KOPT-K1 (cell line): ENCODE measurements around the gene MYG1.
"Not testable (repeated sequence)": the region's sequence is repeated elsewhere in the genome, so short reads cannot be mapped to it uniquely, and the experiment has no call there.

Experiments used
- H3K27ac ChIP-seq: fragments of 200-600 bp; sonication (generic); 2 replicates; pipeline ENCODE4 v1.5.1; 2016; ENCODE audit warnings: antibody characterized with exemption, mild to moderate bottlenecking, low read depth, low read length; ENCODE audit not compliant: poor library complexity, severe bottlenecking
- H3K36me3 ChIP-seq: fragments of 200-600 bp; sonication (generic); 2 replicates; pipeline ENCODE4 v1.5.1; 2017; ENCODE audit warnings: antibody characterized with exemption, mild to moderate bottlenecking, low read length, moderate library complexity; ENCODE audit not compliant: insufficient read depth
- H3K9me3 ChIP-seq: fragments of 200-600 bp; sonication (generic); 2 replicates; pipeline ENCODE4 v1.5.1; 2017; ENCODE audit warnings: antibody characterized with exemption, low read length, mild to moderate bottlenecking; ENCODE audit not compliant: insufficient read depth, poor library complexity, severe bottlenecking

Gene MYG1

DNA sequence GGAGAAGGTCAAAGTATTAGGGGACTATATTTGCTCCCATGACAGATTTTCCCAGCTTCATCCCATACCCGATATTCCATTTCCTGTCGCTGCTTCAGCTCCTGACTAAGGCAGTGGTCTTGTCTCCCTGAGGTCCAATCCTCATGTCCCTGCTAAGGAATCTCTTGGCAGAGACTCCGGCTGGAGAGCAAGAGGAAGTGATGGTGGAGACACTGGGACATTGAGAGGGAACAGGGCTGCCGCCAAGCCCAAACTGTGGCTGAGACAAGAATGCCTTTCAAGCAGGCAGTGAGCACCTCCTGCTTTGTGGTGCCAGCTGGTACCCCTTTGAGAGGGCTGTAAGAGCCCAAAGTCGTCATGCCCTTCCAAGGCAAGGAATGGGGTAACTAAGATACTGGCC lies 31.2 kb downstream of the MYG1 start:
- H3K27ac ChIP-seq = no peak overlapping the region
- no peaks in the 10 kb centered on the region for H3K9me3 ChIP-seq
- H3K36me3 ChIP-seq = no peaks in the 10 kb centered on the region

DNA sequence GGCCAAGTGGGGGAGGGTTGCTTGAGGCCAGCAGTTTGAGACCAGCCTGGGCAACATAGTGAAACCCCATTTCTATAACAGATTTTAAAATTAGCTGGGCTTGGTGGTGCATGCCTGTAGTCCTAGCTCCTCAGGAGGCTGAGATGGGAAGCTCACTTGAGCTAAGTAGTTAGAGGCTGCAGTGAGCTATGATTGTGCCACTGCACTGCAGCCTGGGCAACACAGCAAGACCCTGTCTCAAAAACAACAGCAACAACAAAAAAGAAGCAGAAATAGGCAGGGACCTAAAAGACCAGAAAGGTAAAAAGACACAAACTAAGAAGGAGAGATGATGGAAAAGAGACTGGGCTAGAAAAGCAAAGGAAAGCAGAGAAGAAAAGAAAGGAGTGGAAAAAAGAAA lies 32.8 kb downstream of the MYG1 start:
- not testable (repeated sequence) for H3K36me3 ChIP-seq, H3K27ac ChIP-seq, H3K9me3 ChIP-seq

DNA sequence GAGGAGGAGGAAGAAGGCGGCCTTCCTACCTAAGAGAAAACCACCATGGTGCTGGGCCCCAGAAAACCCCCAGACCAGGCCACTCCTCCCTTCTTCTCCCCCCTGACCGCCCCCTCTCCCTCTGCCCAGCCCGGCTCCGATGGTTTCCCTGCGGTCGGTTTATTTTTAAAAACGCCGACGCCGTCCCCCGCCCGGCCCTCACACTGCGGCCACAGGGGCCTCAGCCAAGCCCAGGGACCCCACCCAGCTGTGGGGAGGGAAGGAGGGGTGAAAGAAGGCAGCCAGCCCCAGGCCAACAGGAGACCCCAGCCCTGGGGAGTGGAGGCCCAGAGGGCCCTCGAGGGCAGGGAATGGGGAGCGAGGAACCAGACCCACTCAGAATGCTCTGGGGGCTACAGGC lies 33.2 kb downstream of the MYG1 start:
- Histone ChIP-seq H3K36me3 (no peaks in the 10 kb centered on the region), H3K27ac (no peak overlapping the region), H3K9me3 (no peaks in the 10 kb centered on the region)

GRCh38 chr12:53333289-53333688 lies 33.8 kb downstream of the MYG1 start:
- H3K27ac ChIP-seq = no peak overlapping the region
- no peaks in the 10 kb centered on the region for H3K36me3 ChIP-seq
- H3K9me3 ChIP-seq = no peaks in the 10 kb centered on the region

DNA sequence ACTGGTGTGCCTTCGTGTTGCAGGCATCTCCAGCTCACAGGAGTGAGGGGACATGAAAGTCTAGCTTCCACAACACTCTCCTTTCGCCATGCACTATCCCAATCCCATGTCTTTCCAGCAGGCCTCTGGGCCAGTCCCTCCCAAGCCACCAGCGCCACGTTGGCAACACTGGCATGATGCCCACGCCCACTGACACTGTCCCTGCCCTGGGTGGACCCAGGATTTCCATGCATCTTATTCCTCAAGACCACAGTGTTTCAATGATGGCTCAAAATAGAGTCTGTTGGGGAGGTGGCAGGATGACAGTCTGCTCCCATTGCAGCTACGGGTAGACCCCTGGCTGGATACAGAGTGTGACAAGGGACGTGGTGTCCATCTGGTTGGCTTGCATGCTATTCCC lies 34.4 kb downstream of the MYG1 start:
- Histone ChIP-seq H3K36me3 (no peaks in the 10 kb centered on the region), H3K27ac (no peak overlapping the region), H3K9me3 (no peaks in the 10 kb centered on the region)

- Histone ChIP-seq H3K27ac (no peak overlapping the region), H3K36me3 (no peaks in the 10 kb centered on the region), H3K9me3 (no peaks in the 10 kb centered on the region)
Measured at GRCh38 chr12:53334822-53335221, 35.3 kb downstream of the MYG1 start.

- no peaks in the 10 kb centered on the region for H3K36me3 ChIP-seq
- H3K9me3 ChIP-seq = no peaks in the 10 kb centered on the region
- no peak within 1 kb of the TSS for H3K27ac ChIP-seq
Measured at GRCh38 chr12:53336181-53336681, 36.7 kb downstream of the MYG1 start, which contains the start of gene SP7. SP7 (minus strand) TSS chr12:53336354; CDS start chr12:53335646, 708 bp downstream.

- no peaks in the 10 kb centered on the region for H3K9me3 ChIP-seq
- no peak overlapping the region for H3K27ac ChIP-seq
Measured at GRCh38 chr12:53338017-53338416, 38.5 kb downstream of the MYG1 start.

DNA sequence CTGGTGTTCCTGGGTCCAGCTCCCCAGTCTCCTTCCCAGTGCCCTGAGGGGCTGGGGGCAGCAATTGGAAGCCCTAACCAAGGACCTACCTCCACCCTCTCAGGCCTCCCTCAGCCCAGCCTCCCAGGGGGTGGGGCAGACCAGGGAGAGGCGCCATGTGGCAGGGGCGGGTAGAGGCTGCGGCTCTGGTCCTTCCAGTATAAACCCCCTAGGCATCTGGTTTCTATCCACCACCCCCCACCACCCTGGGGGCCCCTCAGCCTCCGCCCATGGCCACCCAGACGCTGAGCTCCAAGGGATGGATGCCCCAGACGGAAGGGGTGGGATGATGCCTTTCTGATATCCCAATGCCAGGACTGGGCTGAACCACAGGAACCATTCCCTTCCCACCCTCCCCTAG lies 39.4 kb downstream of the MYG1 start:
- Histone ChIP-seq H3K9me3 (no peaks in the 10 kb centered on the region), H3K36me3 (no peaks in the 10 kb centered on the region), H3K27ac (no peak overlapping the region)

More at GRCh38 chr12:53338017-53338416, 38.5 kb downstream of the MYG1 start:
- no peaks in the 10 kb centered on the region for H3K36me3 ChIP-seq

DNA sequence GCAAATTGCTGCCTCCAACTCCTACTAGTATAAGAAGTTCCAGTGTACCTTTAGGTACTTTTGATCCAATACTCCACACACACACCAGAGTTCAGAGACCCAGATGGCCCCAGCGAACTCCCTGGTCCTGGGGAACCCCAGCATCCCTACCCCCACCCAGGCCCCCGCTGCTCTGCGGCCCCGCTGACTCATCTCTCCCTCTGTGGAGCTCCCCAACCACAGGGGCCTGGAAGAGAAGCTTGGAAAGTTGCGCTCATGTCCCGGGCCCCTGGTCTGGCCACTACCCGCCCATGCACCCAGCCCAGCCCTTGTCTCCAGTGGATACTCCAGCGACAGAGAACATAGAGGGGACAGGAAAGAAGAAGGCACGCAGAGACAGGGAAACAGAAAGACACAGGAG lies 40.9 kb downstream of the MYG1 start:
- Histone ChIP-seq H3K27ac (no peak overlapping the region), H3K9me3 (no peaks in the 10 kb centered on the region), H3K36me3 (no peaks in the 10 kb centered on the region)

DNA sequence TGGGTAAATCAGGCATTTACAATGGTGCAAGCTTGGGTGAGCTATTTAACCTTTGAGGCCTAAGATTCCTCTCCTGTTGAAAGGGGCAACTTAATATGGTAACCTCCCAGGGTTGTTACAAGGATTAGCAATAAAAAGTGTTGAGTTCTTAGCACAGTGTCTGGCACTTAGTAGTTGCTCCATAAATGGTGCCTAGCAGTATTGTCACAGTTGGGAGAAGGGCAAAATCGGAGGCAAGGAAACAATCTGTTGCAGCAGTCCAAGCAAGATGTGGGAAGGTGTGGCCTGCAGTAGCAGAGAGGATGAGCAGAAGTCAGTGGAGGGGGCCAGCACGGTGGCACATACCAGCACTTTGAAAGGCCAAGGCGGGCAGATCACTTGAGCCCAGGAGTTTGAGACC lies 44.0 kb downstream of the MYG1 start:
- H3K36me3 ChIP-seq = no peaks in the 10 kb centered on the region
- H3K27ac ChIP-seq = no peak overlapping the region
- no peaks in the 10 kb centered on the region for H3K9me3 ChIP-seq

- no peak overlapping the region for H3K27ac ChIP-seq
- H3K9me3 ChIP-seq = no peaks in the 10 kb centered on the region
- no peaks in the 10 kb centered on the region for H3K36me3 ChIP-seq
Measured at GRCh38 chr12:53343969-53344368, 44.5 kb downstream of the MYG1 start.

DNA sequence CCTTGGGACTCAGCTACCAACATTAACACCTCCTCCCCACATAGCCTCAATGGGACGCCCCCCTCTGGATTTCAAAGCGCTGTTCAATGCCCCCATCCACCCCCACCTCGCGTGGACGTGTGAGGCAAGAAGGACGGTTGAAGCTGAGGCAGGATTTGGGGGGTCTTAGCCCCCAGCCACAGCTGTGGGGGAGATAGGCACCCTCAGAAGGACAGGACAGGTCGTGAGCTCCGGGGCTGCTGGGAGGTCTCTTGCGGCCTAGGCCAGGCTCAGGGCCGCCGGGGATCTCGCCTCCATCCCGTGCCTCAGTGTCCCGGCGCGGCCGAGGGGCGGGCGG lies 45.0 kb downstream of the MYG1 start:
- Histone ChIP-seq H3K27ac (no peak overlapping the region), H3K9me3 (no peaks in the 10 kb centered on the region), H3K36me3 (no peaks in the 10 kb centered on the region)

DNA sequence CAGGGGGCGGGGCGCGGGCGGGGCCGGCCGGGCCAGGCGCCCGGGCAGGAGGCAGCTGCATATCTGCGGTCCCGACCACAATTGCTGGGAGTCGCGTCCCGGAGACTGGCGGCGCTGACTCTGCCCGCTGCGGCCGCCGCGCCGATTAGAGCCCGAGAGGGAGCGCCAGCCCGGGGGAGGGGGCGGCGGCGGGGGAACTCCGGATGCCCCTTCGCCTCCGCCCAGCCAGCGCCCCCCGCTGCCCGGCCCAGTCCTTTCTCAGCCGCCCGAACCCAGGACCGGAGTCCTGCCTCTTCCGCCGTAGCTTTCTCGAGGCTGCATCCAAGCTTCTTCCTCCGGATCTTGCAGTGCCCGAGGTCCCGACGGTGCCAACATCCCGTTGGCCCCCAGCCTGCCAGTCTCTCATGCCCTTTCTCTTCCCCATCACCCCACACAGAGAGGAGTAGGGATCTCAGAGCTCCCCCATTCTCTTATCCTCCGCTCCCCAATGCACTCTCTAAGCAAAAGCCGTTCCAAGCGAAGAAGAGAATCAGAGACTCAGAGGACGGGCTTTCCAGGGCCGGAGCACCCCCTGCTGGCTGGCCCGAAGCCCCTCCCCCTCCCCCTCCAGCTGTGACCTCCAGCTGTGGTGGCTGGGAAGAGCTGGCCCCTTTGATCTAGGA lies 45.5 kb downstream of the MYG1 start:
- H3K36me3 ChIP-seq = no peaks in the 10 kb centered on the region
- no peaks in the 10 kb centered on the region for H3K9me3 ChIP-seq
- peak overlapping the region; percentile 24 for H3K27ac ChIP-seq

GRCh38 chr12:53345486-53346188 lies 46.1 kb downstream of the MYG1 start:
- no peaks in the 10 kb centered on the region for H3K9me3 ChIP-seq
- H3K36me3 ChIP-seq = no peaks in the 10 kb centered on the region
- H3K27ac ChIP-seq = no peak overlapping the region

DNA sequence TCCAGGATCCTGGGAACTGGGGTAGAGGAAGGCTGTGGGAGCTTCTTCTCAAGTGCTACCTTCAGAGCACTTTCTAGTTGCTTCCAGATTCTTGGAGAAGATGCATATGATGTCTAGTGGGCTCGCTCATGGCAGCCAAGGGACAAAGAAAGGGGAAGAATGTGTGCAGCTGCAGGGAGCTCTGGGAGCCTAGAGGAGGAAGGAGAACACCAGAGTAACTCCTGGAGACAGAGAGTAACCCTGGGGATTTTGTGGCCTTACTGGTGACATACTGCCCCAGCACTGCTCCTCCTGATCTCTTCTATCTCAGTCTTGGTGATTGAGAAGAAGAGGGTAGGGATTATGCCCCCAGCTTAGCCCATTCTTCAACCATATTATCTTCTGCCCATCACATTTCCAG lies 47.0 kb downstream of the MYG1 start:
- H3K27ac ChIP-seq = no peak overlapping the region

More for the DNA sequence above, 47.0 kb downstream of the MYG1 start:
- Histone ChIP-seq H3K9me3 (no peaks in the 10 kb centered on the region), H3K36me3 (no peaks in the 10 kb centered on the region)
